DMS 273 (cell line): Measurements from ENCODE around the gene ZNF41.
"Not testable (repeated sequence)": the region's sequence is repeated elsewhere in the genome, so short reads cannot be mapped to it uniquely, and the experiment has no call there.

ENCODE experiments used
- DNase-seq: peaks from one replicate; lab custom pipeline; 2025; ENCODE audit not compliant: unreplicated experiment; lab: John Stamatoyannopoulos, UW

Gene ZNF41

GRCh38 chrX:47482512-47483305 lies at the start of gene ZNF41:
Gene ZNF41, minus strand, starts transcription at chrX:47483222. Its CDS starts 15,741 bp downstream, at chrX:47467481.
- peak; percentile 95 for DNase-seq

GRCh38 chrX:47530049-47530448 lies 47.0 kb upstream of the ZNF41 start:
- DNase-seq: no peak

GRCh38 chrX:47529548-47529947 lies 46.5 kb upstream of the ZNF41 start:
- DNase-seq: no peak

DNA sequence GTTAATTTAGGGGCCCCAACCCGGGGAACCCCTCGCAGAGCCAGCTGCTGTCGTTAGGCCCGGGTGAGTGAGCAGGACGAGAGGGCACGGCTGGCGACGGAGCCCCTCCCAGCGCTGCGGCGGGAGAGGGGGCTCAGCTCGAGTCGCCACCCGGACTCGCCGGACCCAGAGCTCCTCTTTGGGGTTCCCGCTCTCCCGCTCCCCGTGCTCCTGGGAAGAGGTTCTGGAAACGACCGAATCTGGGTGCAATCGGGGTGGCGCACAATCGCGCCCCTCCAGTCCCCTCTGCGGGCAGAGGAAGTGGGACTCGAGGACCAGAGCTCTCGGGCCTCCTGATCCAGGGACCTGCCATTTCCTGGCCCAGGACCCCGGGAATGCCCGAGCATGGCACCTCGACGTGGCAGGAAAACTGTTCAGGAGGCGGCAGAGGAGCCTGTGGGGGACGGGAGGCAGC lies 40.7 kb upstream of the ZNF41 start:
- DNase-seq: peak; percentile 38

GRCh38 chrX:47523297-47523696 lies 40.3 kb upstream of the ZNF41 start:
- DNase-seq: peak; percentile 86

- DNase-seq: no peak
Measured at GRCh38 chrX:47518144-47518543, 35.1 kb upstream of the ZNF41 start.

DNA sequence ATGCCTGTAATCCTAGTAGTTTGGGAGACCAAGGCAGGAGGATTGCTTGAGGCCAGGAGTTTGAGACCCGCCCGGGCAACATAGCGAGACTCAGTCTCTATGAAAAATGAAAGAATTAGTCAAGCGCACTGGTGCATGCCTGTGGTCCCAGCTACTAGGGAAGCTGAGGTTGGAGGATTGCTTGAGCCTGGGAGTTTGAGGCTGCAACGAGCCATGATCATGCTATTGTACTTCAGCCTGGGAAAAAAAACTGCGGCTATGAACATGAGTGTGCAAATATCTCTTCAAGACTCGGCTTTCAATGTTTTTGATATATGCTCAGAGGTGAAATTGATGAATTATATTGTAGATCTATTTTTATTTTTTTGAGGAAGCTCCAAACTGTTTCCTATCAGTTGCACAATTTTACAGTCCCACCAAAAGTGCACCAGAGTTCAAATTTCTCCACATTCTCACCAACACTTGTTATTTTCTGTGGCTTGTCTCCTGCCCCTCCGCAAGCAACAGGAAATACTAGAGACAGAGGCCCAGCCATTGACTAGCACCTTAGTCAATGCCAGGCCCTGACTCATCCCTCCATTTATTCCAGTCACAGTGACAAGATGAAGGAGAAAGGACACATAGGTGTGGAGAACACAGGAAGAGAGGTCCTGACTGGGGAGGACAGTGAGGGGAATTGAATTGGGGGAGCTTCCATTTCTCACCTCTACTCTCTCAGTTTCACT lies 33.1 kb upstream of the ZNF41 start:
- no peak for DNase-seq

DNA sequence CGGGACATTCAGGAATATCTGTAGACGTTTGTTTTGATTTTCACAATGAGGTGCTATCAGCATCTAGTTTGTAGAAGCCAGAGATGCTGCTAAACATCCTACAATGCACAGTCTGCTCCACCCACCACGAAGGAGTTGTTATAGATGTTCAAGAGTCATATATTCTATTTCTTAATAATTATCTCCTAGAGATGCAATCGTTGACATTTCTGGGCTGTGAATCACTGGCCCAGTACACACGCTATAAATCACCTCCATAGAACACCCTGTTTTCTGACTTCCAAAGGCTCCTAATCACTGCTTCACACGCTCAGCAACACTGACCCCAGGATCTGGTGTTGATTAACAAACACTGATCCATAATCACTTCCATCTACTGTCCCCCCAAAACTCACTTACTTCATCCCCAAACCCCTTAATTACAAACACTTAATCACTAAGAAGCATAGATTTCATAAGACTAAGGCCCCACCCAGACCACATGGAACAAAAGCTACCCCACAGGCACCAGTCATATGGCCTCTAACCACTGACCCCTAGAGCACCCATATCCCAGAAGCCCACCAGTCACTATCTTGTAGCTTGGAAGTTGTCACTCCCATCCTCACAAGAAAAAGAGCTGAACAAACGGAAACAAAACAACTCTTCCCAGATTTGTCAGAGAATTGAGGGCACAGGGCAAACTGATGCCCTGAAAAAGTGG lies 31.7 kb upstream of the ZNF41 start:
- no peak for DNase-seq

GRCh38 chrX:47513034-47513965 lies 30.3 kb upstream of the ZNF41 start:
- peak; percentile 45 for DNase-seq

DNA sequence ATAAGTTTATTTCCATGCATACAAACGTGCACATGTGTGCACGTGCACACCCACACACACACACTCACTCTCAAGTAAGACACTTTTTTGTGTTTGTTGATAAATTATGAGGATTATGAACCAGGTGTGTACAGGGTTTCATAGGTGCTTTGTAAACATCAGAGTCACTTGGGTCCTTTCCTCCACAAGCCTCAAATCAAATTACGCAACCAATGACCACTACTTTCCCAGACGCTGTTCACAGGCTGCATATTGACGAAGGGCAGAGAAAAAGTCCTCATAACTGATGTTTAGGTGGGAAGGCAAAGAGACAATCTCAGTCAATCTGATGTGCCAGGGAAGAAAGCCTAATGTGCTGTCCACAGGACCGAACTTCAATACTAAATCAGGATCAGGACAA lies 29.4 kb upstream of the ZNF41 start:
- DNase-seq: not testable (repeated sequence)

- DNase-seq: no peak
Measured at GRCh38 chrX:47507153-47507867, 24.3 kb upstream of the ZNF41 start.

DNA sequence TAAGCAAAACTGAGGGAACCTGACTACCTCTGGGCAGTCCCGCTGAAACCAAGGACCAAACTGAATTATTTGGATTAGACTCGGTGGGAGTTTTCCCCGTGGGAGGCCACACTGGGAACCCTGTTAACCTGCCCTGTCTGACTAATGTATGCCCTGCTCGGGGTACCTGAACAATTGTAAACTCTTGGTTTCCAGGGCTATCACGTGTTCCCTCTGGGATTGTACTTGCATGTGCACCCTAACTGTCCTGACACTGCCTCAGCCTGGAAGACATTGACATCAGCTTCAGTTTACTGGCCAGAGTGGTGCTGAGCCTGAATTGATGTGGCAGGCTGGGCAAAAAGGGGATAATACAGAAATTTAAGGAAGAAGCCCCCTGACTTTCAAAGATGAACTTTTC lies 20.1 kb upstream of the ZNF41 start:
- DNase-seq: no peak

DNA sequence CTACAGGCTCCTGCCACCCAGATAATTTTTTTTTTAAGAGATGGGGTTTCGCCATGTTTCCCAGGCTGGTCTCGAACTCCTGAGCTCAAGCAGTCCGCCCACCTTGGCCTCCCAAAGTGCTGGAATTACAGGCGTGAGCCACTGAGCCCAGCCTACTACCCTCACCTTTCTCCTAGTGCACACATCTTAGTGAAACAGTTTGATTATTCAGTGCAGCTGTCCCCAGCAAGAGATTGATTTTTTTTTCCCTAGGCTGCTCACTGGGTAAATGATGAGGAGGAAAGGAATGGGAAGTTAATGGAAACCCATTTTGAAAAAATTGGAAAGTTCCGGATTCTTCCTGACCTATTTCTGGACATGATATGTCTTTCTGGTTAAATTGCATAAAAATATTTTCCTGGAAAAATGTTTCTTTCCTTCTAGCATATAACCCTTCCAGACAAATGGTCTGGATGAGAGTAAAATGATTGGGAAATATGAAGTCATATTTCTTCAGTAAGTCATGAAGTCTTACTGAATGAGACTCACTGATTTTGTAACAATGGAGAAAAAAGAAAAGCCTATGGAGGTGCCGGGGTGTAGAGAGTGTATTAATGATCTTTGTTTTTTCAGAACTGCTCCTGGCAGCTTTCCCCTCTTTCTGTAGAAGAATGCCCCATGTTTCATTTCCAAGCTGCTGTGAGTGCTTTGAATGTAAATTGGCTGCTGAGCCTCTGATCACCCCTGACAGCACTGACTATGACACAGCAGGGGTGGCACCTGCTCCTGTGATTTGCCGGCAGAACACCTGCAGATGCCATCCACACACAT lies 19.5 kb upstream of the ZNF41 start:
- DNase-seq: no peak

DNA sequence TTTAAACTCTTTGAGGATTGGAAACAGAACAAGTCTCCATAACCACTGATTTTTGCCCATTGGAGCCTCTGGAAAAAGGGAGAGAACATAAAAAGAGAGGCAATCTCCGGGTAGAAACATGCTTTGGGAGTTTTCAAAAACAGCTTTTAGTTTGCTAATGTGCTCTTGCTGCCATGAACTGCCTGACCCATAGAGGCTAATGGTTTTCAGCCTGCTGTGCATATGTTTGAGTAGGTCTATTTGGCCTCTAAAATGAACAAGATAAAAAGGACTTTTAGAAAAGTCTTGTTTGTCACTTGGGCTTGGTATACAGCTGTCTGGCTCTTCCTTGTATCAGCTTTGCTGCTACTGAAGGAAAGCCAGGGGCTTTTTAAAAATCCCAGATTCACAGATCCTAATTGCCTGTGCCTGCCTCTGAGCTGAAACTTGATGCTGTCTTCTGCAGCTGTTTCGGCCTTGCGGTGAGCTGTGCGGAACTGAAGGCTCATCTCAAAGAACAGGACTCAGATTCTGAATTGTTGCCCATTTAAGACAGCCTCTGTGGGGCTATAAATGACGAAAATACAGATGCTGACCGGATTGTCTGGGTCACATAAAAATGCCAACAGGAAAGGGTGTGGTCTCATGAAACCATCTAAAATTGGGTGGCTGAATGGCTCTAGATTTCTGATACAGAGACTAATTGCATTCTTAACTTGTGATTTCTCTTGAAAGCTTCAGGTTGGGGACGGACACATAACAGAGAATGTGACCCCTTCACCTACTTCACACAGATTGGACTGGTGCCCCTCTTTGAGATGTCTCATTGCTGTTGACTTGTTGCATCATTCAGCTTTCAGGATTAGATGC lies 18.4 kb upstream of the ZNF41 start:
- DNase-seq: peak; percentile 57

DNA sequence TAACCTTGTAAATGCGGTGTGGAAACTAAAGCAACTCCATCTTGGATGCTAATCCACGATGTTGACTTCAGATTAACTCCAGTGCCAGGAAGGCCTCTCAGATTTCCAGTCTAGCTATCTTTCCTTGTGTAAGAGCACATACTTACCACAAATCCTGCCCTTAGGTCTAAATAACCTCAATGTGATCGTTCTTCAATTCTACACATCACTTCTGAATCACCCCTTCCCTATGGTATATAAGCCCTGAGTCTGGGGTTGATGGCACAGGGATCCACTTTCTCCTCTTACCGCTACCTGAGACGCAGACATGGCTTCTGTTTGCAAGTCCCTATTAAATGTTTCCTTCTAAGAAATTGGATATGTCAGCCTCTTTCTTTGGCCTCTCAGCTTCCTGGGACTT lies 17.5 kb upstream of the ZNF41 start:
- no peak for DNase-seq

DNA sequence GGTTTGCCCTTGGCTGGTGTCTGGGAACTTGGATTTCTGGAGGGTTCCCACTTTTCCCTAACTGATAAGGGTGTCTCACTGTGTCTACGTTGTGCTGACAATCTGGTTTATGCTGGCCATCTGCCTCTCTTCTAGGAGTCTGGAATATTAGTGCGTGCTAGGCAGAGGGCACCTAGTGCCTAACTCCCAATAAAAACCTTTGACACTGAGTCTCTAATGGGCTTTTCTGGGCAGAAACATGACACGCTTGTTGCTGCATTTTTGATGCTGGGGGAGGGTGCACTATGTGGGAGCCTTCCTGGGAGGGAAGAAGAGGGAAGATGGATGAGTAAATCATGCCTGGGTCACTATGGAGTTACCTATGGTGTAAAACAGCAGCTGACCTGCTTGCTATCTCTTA lies 16.3 kb upstream of the ZNF41 start:
- DNase-seq: peak; percentile 69

- DNase-seq: no peak
Measured at GRCh38 chrX:47498411-47498810, 15.4 kb upstream of the ZNF41 start.

- DNase-seq: peak; percentile 63
Measured at GRCh38 chrX:47497271-47497888, 14.4 kb upstream of the ZNF41 start.
